Peyer's patch (tissue), 4 donors: Measurements from ENCODE around the gene CTCFL.

Source experiments
- POLR2A ChIP-seq, 2 donors: fragments of 450-650 bp; IDR thresholded peaks; one replicate each; pipeline ENCODE4 v1.5.1; 2017; ENCODE audit warnings: antibody characterized with exemption in 2 of 2, mild to moderate bottlenecking in 2 of 2, moderate library complexity in 2 of 2
- TF ChIP-seq, protein P1 (sequence below), 6 experiments: fragments of 450-650 bp in 4 of 6; fragments of 200-600 bp in 2 of 6; sonication (generic) in 1 of 6; IDR thresholded peaks; one replicate each; pipeline ENCODE4 v1.5.1; 2017 to 2019; ENCODE audit warnings: antibody characterized with exemption in 6 of 6, mild to moderate bottlenecking in 3 of 6, moderate library complexity in 1 of 6

DNA sequence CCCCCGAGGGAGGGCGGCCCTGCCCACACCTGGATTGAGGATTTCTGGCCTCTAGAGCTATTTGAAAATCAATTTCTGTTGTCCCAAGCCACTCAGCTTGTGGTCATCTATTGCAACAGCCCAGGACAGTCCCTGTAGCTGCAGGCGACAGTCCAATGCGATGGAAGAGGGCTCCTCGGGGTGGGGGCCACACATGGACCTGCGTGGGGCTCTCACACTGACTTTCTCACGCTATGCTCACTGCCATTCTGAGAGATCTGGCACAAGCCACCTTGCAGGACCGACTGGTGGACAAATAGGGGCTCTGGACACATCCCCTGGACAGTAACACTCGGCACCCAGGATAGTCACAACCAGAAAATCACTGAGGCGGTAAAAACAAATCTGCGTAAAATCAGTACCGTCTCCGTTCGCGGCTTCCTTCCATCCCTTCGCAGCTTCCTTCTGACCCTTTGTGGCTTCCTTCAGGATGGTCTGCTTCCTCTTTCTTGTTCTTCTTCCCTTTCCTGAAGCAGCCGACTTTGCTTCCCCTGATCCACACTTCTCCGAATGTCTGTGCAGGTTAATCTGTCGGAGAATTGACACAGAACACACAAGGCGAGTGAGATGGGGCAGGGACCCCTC is 21.8 kb downstream of the CTCFL start:
- TF ChIP-seq POLR2A (IDR thresholded peaks at IDR 0.05), result no peak
- TF ChIP-seq, protein P1, sequence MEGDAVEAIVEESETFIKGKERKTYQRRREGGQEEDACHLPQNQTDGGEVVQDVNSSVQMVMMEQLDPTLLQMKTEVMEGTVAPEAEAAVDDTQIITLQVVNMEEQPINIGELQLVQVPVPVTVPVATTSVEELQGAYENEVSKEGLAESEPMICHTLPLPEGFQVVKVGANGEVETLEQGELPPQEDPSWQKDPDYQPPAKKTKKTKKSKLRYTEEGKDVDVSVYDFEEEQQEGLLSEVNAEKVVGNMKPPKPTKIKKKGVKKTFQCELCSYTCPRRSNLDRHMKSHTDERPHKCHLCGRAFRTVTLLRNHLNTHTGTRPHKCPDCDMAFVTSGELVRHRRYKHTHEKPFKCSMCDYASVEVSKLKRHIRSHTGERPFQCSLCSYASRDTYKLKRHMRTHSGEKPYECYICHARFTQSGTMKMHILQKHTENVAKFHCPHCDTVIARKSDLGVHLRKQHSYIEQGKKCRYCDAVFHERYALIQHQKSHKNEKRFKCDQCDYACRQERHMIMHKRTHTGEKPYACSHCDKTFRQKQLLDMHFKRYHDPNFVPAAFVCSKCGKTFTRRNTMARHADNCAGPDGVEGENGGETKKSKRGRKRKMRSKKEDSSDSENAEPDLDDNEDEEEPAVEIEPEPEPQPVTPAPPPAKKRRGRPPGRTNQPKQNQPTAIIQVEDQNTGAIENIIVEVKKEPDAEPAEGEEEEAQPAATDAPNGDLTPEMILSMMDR (IDR thresholded peaks at IDR 0.05), result no peak
